ENCODE measurements around the gene CNR2.

DNA sequence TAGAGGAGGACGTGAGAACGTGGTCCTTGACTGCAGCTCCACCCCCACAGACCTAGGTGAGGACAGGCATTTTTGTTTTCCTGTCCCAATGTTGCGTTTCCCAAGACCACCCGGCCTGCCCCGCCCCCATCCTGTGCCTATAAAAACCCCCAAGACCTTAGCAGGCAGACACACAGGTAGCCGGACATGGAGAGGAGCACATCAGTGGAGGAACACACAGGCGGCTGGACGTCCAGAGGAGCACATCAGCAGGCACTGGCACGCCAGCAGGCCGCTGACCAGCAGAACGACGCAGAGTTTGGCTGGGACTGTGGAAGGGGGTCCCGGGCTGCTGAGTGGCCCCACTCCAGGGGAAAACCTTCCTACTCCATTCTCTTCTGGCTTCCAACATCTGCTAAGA, 75.3 kb downstream of the CNR2 start:
- TF ChIP-seq JUNB (IDR thresholded peaks at IDR 0.05; ENCODE audit: unreplicated experiment) (no peak), POLR2AphosphoS5 (IDR thresholded peaks at IDR 0.05; ENCODE audit: low read depth) (no peak), EZH2 (IDR thresholded peaks at IDR 0.05; ENCODE audit: low read depth, unreplicated experiment) (no peak), CREB1 (CRISPR knock-in tag; IDR thresholded peaks at IDR 0.05; ENCODE audit: low read depth) (no peak), EZH2phosphoT487 (IDR thresholded peaks at IDR 0.05; ENCODE audit: unreplicated experiment) (no peak), NANOG (IDR thresholded peaks at IDR 0.05; ENCODE audit: borderline replicate concordance) (no peak), ZNF331 (CRISPR knock-in tag; IDR thresholded peaks at IDR 0.05; ENCODE audit: low read depth) (no peak), ZNF114 (CRISPR knock-in tag; IDR thresholded peaks at IDR 0.05) (no peak)
- TF ChIP-seq, protein P1, sequence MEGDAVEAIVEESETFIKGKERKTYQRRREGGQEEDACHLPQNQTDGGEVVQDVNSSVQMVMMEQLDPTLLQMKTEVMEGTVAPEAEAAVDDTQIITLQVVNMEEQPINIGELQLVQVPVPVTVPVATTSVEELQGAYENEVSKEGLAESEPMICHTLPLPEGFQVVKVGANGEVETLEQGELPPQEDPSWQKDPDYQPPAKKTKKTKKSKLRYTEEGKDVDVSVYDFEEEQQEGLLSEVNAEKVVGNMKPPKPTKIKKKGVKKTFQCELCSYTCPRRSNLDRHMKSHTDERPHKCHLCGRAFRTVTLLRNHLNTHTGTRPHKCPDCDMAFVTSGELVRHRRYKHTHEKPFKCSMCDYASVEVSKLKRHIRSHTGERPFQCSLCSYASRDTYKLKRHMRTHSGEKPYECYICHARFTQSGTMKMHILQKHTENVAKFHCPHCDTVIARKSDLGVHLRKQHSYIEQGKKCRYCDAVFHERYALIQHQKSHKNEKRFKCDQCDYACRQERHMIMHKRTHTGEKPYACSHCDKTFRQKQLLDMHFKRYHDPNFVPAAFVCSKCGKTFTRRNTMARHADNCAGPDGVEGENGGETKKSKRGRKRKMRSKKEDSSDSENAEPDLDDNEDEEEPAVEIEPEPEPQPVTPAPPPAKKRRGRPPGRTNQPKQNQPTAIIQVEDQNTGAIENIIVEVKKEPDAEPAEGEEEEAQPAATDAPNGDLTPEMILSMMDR (conservative IDR thresholded peaks at IDR 0.05; ENCODE audit: low read depth in 2 of 2) = no peak
- TF ChIP-seq, protein P2, sequence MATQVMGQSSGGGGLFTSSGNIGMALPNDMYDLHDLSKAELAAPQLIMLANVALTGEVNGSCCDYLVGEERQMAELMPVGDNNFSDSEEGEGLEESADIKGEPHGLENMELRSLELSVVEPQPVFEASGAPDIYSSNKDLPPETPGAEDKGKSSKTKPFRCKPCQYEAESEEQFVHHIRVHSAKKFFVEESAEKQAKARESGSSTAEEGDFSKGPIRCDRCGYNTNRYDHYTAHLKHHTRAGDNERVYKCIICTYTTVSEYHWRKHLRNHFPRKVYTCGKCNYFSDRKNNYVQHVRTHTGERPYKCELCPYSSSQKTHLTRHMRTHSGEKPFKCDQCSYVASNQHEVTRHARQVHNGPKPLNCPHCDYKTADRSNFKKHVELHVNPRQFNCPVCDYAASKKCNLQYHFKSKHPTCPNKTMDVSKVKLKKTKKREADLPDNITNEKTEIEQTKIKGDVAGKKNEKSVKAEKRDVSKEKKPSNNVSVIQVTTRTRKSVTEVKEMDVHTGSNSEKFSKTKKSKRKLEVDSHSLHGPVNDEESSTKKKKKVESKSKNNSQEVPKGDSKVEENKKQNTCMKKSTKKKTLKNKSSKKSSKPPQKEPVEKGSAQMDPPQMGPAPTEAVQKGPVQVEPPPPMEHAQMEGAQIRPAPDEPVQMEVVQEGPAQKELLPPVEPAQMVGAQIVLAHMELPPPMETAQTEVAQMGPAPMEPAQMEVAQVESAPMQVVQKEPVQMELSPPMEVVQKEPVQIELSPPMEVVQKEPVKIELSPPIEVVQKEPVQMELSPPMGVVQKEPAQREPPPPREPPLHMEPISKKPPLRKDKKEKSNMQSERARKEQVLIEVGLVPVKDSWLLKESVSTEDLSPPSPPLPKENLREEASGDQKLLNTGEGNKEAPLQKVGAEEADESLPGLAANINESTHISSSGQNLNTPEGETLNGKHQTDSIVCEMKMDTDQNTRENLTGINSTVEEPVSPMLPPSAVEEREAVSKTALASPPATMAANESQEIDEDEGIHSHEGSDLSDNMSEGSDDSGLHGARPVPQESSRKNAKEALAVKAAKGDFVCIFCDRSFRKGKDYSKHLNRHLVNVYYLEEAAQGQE (IDR thresholded peaks at IDR 0.05; ENCODE audit: unreplicated experiment) = no peak
- TF ChIP-seq, protein P3, sequence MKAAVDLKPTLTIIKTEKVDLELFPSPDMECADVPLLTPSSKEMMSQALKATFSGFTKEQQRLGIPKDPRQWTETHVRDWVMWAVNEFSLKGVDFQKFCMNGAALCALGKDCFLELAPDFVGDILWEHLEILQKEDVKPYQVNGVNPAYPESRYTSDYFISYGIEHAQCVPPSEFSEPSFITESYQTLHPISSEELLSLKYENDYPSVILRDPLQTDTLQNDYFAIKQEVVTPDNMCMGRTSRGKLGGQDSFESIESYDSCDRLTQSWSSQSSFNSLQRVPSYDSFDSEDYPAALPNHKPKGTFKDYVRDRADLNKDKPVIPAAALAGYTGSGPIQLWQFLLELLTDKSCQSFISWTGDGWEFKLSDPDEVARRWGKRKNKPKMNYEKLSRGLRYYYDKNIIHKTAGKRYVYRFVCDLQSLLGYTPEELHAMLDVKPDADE (IDR thresholded peaks at IDR 0.05) = no peak

Measured in GM23338 (cell line).